GM12892 (cell line): ENCODE results near the gene PCNX4.

Experiments used
- POLR2A ChIP-seq: IDR thresholded peaks from 2 replicates; pipeline ENCODE4 v1.6.1; 2011; ENCODE audit warnings: low read depth, low read length, control low read depth
- POLR2AphosphoS5 ChIP-seq: IDR thresholded peaks from 2 replicates; pipeline ENCODE4 v1.6.1; 2011; ENCODE audit warnings: low read depth, low read length, control low read depth

- TF ChIP-seq POLR2A (no peak), POLR2AphosphoS5 (no peak)
Measured at GRCh38 chr14:60064491-60065072, 27.1 kb upstream of the PCNX4 start.
